Prostate gland (tissue), 2 donors: Measurements from ENCODE around the gene PVALB. TPM values are rescaled to one million over a fixed set of nuclear protein-coding genes. Genes with fewer than 3 reads are reported as not detected.

Source experiments
- DNase-seq: peaks from one replicate; pipeline ENCODE4 v3.0.0-alpha.2; 2019; ENCODE audit warnings: low spot score
- H3K27ac ChIP-seq, 2 donors: fragments of 200-600 bp; sonication (generic); 2 replicates each; pipeline ENCODE4 v1.5.1; 2017 to 2019
- H3K27me3 ChIP-seq: fragments of 200-600 bp; sonication (generic); replicated peaks from 2 replicates; pipeline ENCODE4 v1.5.1; 2019; ENCODE audit not compliant: insufficient read depth
- H3K36me3 ChIP-seq, 2 donors: fragments of 200-600 bp; sonication (generic); 1 replicate in 1 of 2; 2 replicates in 1 of 2; pipeline versions ENCODE4 v1.5.1 to v1.8.1; 2017 to 2019
- H3K4me1 ChIP-seq: fragments of 200-600 bp; sonication (generic); replicated peaks from 2 replicates; pipeline ENCODE4 v1.5.1; 2019
- H3K4me3 ChIP-seq, 2 donors: fragments of 200-600 bp; sonication (generic); 2 replicates each; pipeline ENCODE4 v1.5.1; 2017 to 2019
- H3K9me3 ChIP-seq: fragments of 200-600 bp; sonication (generic); 2 replicates; pipeline ENCODE4 v1.5.1; 2017
- POLR2A ChIP-seq: fragments of 450-650 bp; IDR thresholded peaks from one replicate; pipeline ENCODE4 v1.6.1; 2016; ENCODE audit warnings: antibody characterized with exemption, mild to moderate bottlenecking
- POLR2AphosphoS5 ChIP-seq: sonication (generic); formaldehyde crosslinking; IDR thresholded peaks from one replicate; pipeline ENCODE4 v1.6.1; 2017; ENCODE audit warnings: antibody characterized with exemption
- WGBS: methylation state at CpG from one replicate; pipeline ENCODE4 v1.1.5; 2018; 5-methylcytosine and 5-hydroxymethylcytosine counted together
- intact Hi-C: fragments of 100-400 bp; cut with DNase I; formaldehyde crosslinking; loops from one replicate; pipeline ENCODE4 v1.14.2; 2022
- total RNA-seq, 2 donors: library from RNA; depleted of rRNA; stranded (reverse); fragments of >200 nt; gene quantifications; one replicate each; pipeline ENCODE4 v1.1.0, GENCODE V29; 2016
- TF ChIP-seq, protein P1 (sequence below), 4 experiments: fragments of 200-600 bp in 2 of 4; fragments of 450-650 bp in 2 of 4; sonication (generic) in 2 of 4; IDR thresholded peaks; 1 replicate in 3 of 4; 2 replicates in 1 of 4; pipeline ENCODE4 v1.5.1; 2016 to 2019; ENCODE audit warnings: antibody characterized with exemption in 4 of 4, mild to moderate bottlenecking in 2 of 4, moderate library complexity in 2 of 4

PVALB gene
- total RNA-seq, 2 donors from 2014 or later = 3.1 TPM; not detected in 1

- Histone ChIP-seq H3K36me3 (no peaks in the 10 kb centered on the region), H3K4me1 (no peaks in the 10 kb centered on the region), H3K27me3 (no peaks in the 10 kb centered on the region), H3K27ac (no peak overlapping the region), H3K4me3 (no peak overlapping the region), H3K9me3 (no peaks in the 10 kb centered on the region)
- no peak for DNase-seq
- WGBS = 92% methylated on average over 2 of the region's 2 CpGs
- intact Hi-C loops = loop anchor here (5.0 kb wide), 2 partner anchors 118 to 312 kb away; no protein-coding TSS in a partner anchor
- no peak for TF ChIP-seq POLR2AphosphoS5
- TF ChIP-seq, protein P1, sequence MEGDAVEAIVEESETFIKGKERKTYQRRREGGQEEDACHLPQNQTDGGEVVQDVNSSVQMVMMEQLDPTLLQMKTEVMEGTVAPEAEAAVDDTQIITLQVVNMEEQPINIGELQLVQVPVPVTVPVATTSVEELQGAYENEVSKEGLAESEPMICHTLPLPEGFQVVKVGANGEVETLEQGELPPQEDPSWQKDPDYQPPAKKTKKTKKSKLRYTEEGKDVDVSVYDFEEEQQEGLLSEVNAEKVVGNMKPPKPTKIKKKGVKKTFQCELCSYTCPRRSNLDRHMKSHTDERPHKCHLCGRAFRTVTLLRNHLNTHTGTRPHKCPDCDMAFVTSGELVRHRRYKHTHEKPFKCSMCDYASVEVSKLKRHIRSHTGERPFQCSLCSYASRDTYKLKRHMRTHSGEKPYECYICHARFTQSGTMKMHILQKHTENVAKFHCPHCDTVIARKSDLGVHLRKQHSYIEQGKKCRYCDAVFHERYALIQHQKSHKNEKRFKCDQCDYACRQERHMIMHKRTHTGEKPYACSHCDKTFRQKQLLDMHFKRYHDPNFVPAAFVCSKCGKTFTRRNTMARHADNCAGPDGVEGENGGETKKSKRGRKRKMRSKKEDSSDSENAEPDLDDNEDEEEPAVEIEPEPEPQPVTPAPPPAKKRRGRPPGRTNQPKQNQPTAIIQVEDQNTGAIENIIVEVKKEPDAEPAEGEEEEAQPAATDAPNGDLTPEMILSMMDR (IDR thresholded peaks at IDR 0.05) = no peak
- no peak for TF ChIP-seq POLR2A
Measured at GRCh38 chr22:36858966-36859365, 42.1 kb upstream of the PVALB start.

DNA sequence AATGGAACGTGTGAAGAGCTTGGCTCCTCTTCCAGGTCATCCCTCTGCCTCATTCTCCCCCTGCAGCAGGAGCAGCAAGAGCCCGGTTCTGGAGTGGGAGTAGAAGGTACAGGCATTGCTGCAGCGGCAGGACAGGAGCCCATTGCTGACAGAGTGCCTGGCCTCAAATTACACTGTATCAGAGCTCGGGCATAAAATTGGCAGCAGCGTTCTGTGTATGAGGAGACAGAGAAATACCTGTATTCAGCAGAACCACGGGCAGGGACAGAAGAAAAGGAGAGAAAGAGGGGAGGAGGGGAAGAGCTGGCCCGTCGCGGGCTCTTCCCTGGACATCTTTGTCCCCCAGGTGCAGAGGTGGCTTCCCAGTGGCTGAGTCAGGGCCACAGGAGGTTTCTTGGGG, 41.3 kb upstream of the PVALB start:
- Histone ChIP-seq H3K36me3 (no peaks in the 10 kb centered on the region), H3K4me1 (no peaks in the 10 kb centered on the region), H3K4me3 (no peak overlapping the region), H3K9me3 (no peaks in the 10 kb centered on the region), H3K27me3 (no peaks in the 10 kb centered on the region), H3K27ac (no peak overlapping the region)
- intact Hi-C loops = loop anchor here (5.0 kb wide), 2 partner anchors 119 to 311 kb away; no protein-coding TSS in a partner anchor
- 33% methylated on average over 9 of the region's 9 CpGs for WGBS
- no peak for DNase-seq
- TF ChIP-seq POLR2AphosphoS5 = no peak
- TF ChIP-seq, protein P1 (IDR thresholded peaks at IDR 0.05) = no peak
- no peak for TF ChIP-seq POLR2A

- H3K9me3 ChIP-seq = no peaks in the 10 kb centered on the region
- H3K36me3 ChIP-seq = no peaks in the 10 kb centered on the region
- TF ChIP-seq POLR2A = no peak
- TF ChIP-seq, protein P1 (IDR thresholded peaks at IDR 0.05) = no peak
- H3K27ac ChIP-seq = no peak overlapping the region
- DNase-seq = no peak
- H3K4me1 ChIP-seq = no peaks in the 10 kb centered on the region
- no peaks in the 10 kb centered on the region for H3K27me3 ChIP-seq
- no peak overlapping the region for H3K4me3 ChIP-seq
- WGBS = 61% methylated on average over 8 of the region's 8 CpGs
- intact Hi-C loops = loop anchor here (5.0 kb wide), 2 partner anchors 121 to 309 kb away; no protein-coding TSS in a partner anchor
Measured at GRCh38 chr22:36856792-36857135, 39.9 kb upstream of the PVALB start.

DNA sequence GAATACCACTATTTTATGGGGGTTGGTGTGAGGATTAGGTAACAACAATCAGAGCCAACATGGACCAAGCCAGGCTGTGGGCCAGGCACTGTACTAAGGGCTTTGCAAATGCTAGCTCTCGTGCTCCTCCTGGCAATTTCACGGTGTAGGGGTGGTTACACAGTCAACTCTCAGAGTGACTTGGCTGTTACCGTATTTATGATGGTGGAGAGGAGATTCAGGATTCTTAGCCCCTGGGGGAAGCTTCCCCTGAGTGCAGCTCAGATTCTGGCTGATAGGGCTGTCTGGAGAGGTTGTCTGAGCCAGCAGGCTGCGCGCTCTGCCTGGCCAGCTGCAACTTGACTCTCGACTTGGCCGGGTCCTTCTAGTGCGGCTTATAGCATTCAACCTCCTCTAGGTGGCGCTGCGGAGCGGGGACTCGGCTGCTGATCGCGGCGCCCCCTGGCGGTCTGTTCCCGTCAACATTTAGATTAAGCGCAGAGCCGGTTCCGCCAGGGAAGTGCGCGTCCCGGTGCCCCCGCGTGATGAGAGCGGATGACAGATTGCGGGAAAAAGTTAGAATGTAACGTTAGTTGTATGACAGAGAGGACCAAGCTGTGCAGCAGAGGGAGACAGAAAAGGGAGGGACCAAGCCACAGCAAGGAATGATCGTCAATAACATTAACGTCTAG, 39.4 kb upstream of the PVALB start:
- intact Hi-C loops = loop anchor here (5.0 kb wide), 2 partner anchors 121 to 309 kb away; no protein-coding TSS in a partner anchor
- H3K9me3 ChIP-seq = no peaks in the 10 kb centered on the region
- no peak overlapping the region for H3K27ac ChIP-seq
- H3K4me1 ChIP-seq = no peaks in the 10 kb centered on the region
- TF ChIP-seq, protein P1 (IDR thresholded peaks at IDR 0.05) = peak; percentile 97 to 100 (median 100)
- TF ChIP-seq POLR2A (no peak), POLR2AphosphoS5 (peak; percentile 86)
- no peaks in the 10 kb centered on the region for H3K27me3 ChIP-seq
- WGBS = 3% methylated on average over 30 of the region's 30 CpGs
- H3K4me3 ChIP-seq = no peak overlapping the region
- H3K36me3 ChIP-seq = no peaks in the 10 kb centered on the region
- peak; percentile 89 for DNase-seq

DNA sequence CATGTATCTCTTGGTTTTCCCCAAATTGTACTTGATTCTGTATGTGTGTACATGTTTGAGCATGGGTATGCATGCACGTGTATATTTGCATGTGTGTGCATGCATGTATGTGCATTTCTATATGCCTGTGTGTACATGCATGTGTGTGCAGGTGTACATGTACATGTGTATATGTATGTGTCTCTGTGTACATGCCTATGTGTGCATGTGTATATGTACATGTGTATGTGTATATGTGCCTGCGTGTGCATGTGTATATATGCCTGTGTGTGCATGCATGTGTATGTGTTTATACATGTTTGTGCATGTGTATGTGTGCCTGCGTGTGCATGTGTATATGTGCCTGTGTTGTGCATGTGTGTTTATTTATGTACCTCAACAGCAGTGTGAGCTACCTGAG, 38.6 kb upstream of the PVALB start:
- WGBS = 82% methylated on average over 3 of the region's 3 CpGs
- Histone ChIP-seq H3K9me3 (no peaks in the 10 kb centered on the region), H3K36me3 (no peaks in the 10 kb centered on the region), H3K4me1 (no peaks in the 10 kb centered on the region), H3K4me3 (no peak overlapping the region), H3K27me3 (no peaks in the 10 kb centered on the region), H3K27ac (no peak overlapping the region)
- TF ChIP-seq, protein P1 (IDR thresholded peaks at IDR 0.05) = no peak
- TF ChIP-seq POLR2AphosphoS5 (no peak), POLR2A (no peak)
- intact Hi-C loops = loop anchor here (2.0 to 5.0 kb wide), 3 partner anchors 79 to 308 kb away; partner anchors contain the start of gene IFT27
- DNase-seq = no peak
